OCI-LY3 (cell line): ENCODE data around the gene LDLRAD4.

Source experiments
- H2AFZ ChIP-seq: fragments of 200-600, 300-600 bp; shearing (Covaris generic); 2 replicates; pipeline ENCODE4 v1.6.0; 2014; ENCODE audit warnings: antibody characterized with exemption, low read depth, low read length
- H3K27ac ChIP-seq: fragments of 200-600, 300-600 bp; sonication (generic); 2 replicates; pipeline ENCODE4 v1.5.1; 2014; ENCODE audit warnings: mild to moderate bottlenecking, low read length, moderate library complexity, mixed read lengths
- H3K27me3 ChIP-seq: fragments of 200-600, 300-600 bp; sonication (generic); 2 replicates; pipeline ENCODE4 v1.6.1; 2014; ENCODE audit warnings: low read depth, low read length, mixed read lengths
- H3K36me3 ChIP-seq: fragments of 200-600, 300-600 bp; sonication (generic); replicated peaks from 2 replicates; pipeline ENCODE3; 2014; ENCODE audit warnings: low read depth, low read length, mixed read lengths
- H3K4me1 ChIP-seq: fragments of 300-600, 200-600 bp; sonication (generic); 2 replicates; pipeline ENCODE4 v1.6.1; 2014; ENCODE audit warnings: low read length, mixed read lengths
- H3K4me2 ChIP-seq: fragments of 200-600, 300-600 bp; sonication (generic); 2 replicates; pipeline ENCODE4 v1.6.1; 2014; ENCODE audit warnings: low read length, mixed read lengths
- H3K4me3 ChIP-seq: fragments of 300-600, 200-600 bp; sonication (generic); 2 replicates; pipeline ENCODE4 v1.5.1; 2014; ENCODE audit warnings: antibody characterized with exemption, mild to moderate bottlenecking, low read length, moderate library complexity
- H3K79me2 ChIP-seq: fragments of 300-600, 200-600 bp; shearing (Covaris generic); 2 replicates; pipeline ENCODE4 v1.6.1; 2014; ENCODE audit warnings: mild to moderate bottlenecking, low read length, mixed read lengths
- H3K9ac ChIP-seq: fragments of 300-600, 200-600 bp; shearing (Covaris generic); 2 replicates; pipeline ENCODE4 v1.6.0; 2014; ENCODE audit warnings: mild to moderate bottlenecking, low read length, moderate library complexity
- H3K9me3 ChIP-seq: fragments of 200-600, 300-600 bp; shearing (Covaris generic); 2 replicates; pipeline ENCODE4 v1.6.1; 2014; ENCODE audit warnings: low read length, mixed read lengths; ENCODE audit not compliant: insufficient read depth
- H4K20me1 ChIP-seq: fragments of 200-600, 300-600 bp; sonication (generic); 2 replicates; pipeline ENCODE4 v1.6.1; 2016; ENCODE audit warnings: low read length, mixed read lengths; ENCODE audit not compliant: insufficient read depth
- EZH2phosphoT487 ChIP-seq: fragments of 200-600 bp; shearing (Covaris generic); IDR thresholded peaks from 2 replicates; pipeline ENCODE4 v1.6.1; 2018; ENCODE audit warnings: antibody characterized with exemption, mixed run types, low read depth
- TF ChIP-seq, protein P1 (sequence below): fragments of 200-600, 300-600 bp; sonication (generic); IDR thresholded peaks from 2 replicates; pipeline ENCODE4 v1.5.1; 2014; ENCODE audit warnings: antibody characterized with exemption, low read length, low read depth

The LDLRAD4 gene

DNA sequence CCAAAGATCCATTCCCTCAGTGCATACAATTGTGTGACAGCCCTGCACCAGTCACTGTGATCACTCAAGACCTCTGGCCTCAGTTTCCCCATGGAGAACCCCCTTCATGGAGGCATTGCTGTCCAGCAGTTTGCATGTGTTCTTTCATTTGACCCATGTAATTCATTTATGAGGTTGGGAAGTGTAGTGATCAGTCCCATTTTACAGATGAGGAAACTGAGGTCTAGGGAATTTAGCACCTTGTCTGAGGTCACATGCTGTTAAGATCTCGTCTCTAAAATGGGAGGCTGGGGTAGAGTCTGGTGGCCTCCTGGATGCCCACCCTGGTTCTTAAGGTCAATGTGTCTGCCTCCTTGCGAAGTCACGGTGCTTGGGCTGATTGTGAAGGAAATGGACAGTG, 19.1 kb downstream of the LDLRAD4 start:
- no peak overlapping the region for H2AFZ ChIP-seq
- TF ChIP-seq, protein P1, sequence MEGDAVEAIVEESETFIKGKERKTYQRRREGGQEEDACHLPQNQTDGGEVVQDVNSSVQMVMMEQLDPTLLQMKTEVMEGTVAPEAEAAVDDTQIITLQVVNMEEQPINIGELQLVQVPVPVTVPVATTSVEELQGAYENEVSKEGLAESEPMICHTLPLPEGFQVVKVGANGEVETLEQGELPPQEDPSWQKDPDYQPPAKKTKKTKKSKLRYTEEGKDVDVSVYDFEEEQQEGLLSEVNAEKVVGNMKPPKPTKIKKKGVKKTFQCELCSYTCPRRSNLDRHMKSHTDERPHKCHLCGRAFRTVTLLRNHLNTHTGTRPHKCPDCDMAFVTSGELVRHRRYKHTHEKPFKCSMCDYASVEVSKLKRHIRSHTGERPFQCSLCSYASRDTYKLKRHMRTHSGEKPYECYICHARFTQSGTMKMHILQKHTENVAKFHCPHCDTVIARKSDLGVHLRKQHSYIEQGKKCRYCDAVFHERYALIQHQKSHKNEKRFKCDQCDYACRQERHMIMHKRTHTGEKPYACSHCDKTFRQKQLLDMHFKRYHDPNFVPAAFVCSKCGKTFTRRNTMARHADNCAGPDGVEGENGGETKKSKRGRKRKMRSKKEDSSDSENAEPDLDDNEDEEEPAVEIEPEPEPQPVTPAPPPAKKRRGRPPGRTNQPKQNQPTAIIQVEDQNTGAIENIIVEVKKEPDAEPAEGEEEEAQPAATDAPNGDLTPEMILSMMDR = no peak
- no peak for TF ChIP-seq EZH2phosphoT487
- H3K79me2 ChIP-seq = no peaks in the 10 kb centered on the region
- no peaks in the 10 kb centered on the region for H3K4me1 ChIP-seq
- no peak overlapping the region for H3K9ac ChIP-seq
- no peak overlapping the region for H3K27ac ChIP-seq
- H3K4me2 ChIP-seq = no peak overlapping the region
- H3K4me3 ChIP-seq = no peak overlapping the region
- H3K9me3 ChIP-seq = no peaks in the 10 kb centered on the region
- H3K27me3 ChIP-seq = peaks cover 9% of the 10 kb centered on the region; the same call in 1 of the 2 replicates
- no peaks in the 10 kb centered on the region for H4K20me1 ChIP-seq
- no peaks in the 10 kb centered on the region for H3K36me3 ChIP-seq

DNA sequence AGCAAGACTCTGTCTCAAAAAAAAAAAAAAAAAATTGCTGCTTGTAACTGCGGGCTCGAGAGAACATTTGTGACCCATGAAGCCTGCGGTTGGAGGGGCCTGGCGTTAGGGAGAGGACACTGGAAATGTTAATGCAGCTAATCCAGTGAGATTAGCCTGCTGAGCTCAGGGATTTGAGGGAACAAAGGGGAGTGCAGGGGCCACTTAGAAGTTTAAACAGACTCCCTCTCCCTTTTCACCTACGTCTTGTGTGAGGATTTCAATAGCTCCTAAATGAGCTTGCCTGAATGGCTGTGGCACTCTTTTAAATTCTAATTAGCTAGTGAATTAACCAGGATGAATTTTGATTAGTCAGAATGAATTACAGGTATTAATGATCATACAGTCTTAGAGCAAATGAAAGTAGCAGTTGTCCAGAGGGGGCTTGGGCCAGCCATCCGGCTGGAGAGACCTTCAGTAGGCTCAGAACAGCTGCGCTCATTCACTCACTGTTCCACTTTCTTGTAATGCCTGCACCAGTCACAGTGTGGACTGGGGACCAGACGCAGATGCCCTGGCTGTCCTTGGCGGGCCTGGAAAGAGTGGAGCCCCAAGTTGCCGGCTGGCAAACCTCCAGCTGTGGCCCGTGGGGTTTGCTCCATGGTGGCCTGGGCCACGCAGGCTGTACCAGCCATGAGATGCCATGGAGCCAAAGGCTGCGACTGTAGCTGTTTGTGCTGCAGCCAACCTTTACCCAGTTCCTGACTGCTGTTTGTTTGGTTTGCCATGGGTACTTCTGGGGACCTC, 20.8 kb downstream of the LDLRAD4 start:
- no peak overlapping the region for H3K9ac ChIP-seq
- no peak overlapping the region for H2AFZ ChIP-seq
- no peaks in the 10 kb centered on the region for H4K20me1 ChIP-seq
- no peak overlapping the region for H3K4me3 ChIP-seq
- peaks cover 9% of the 10 kb centered on the region; the same call in 1 of the 2 replicates for H3K27me3 ChIP-seq
- no peak overlapping the region for H3K4me2 ChIP-seq
- H3K79me2 ChIP-seq = no peaks in the 10 kb centered on the region
- no peaks in the 10 kb centered on the region for H3K36me3 ChIP-seq
- no peak overlapping the region for H3K27ac ChIP-seq
- no peak for TF ChIP-seq EZH2phosphoT487
- TF ChIP-seq, protein P1 = no peak
- H3K9me3 ChIP-seq = no peaks in the 10 kb centered on the region
- no peaks in the 10 kb centered on the region for H3K4me1 ChIP-seq

DNA sequence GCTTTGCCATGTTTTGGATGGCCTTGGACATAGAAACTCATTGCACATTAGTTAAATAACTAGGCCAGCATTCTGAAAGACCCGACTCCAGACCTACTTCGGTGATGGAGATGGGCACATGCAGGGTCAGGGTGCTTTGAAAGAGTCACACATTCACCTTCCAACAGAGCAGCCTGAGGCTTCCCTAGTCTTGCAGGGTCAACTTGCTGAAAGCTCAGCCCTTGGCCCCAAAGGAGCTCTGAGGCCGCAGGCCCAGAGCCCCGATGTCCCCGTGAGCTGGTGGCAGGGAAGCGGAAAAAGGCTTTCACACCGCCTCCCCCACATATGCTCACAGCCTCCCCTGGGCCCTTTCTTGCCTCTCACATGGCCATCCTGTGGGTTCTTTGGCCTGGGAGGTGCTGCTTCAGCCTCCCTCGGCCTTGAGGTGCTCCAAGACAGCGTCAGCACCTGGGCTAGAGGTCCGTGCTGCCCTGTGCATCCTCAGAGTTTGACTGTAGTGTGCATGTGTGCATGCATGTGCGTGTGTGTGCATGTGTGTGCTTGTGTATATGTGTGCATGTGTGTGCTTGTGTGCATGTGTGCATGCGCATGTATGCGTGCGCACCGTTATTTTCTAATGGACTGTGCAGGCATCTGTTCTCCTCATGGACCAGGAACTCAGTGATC, 21.6 kb downstream of the LDLRAD4 start:
- peaks cover 9% of the 10 kb centered on the region; the same call in 1 of the 2 replicates for H3K27me3 ChIP-seq
- H4K20me1 ChIP-seq = no peaks in the 10 kb centered on the region
- H3K79me2 ChIP-seq = no peaks in the 10 kb centered on the region
- H3K4me2 ChIP-seq = no peak overlapping the region
- no peaks in the 10 kb centered on the region for H3K36me3 ChIP-seq
- H3K4me3 ChIP-seq = no peak overlapping the region
- no peak overlapping the region for H3K27ac ChIP-seq
- TF ChIP-seq EZH2phosphoT487 = no peak
- TF ChIP-seq, protein P1 = no peak
- H3K9me3 ChIP-seq = no peaks in the 10 kb centered on the region
- no peak overlapping the region for H3K9ac ChIP-seq
- H2AFZ ChIP-seq = no peak overlapping the region
- H3K4me1 ChIP-seq = no peaks in the 10 kb centered on the region

DNA sequence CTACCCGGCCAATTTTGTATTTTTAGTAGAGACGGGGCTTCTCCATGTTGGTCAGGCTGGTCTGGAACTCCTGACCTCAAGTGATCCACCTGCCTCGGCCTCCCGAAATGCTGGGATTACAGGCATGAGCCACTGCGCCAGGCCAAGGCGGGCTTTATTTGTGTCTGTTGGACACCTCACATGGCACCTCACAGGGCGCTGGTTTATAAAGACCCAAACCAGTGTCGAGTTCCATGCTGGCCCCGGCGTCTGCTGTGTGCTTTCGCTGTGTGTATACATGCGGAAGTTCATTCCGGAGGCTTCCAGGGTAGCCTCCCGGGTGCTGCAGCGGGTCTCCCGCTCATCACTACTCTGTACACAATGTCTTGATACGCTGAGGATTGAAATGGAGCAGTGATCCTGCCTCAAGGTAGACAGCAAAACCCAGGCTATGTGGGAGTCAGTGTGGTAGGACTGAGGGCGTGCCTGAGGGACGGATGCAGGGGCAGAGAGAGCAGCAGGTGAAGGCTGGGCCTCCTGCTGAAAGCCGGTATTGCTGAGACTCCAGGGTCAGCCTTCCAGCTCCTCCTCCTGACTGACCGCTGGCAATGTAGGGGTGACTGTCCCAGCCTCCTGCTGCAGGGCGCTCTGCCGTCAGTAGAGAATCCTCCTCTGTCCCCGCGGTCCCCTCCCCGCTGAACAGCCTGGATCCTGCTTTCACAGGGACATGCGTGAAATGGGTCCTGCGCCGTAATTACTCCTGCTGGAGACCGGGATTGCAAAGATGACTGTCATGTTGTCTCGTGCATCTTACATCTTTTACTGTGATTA, 22.7 kb downstream of the LDLRAD4 start:
- Histone ChIP-seq H3K79me2 (no peaks in the 10 kb centered on the region), H2AFZ (no peak overlapping the region), H3K9me3 (no peaks in the 10 kb centered on the region), H3K4me3 (no peak overlapping the region), H3K4me1 (no peaks in the 10 kb centered on the region), H3K4me2 (no peak overlapping the region), H3K27ac (no peak overlapping the region), H3K9ac (no peak overlapping the region), H3K27me3 (peaks cover 9% of the 10 kb centered on the region; the same call in 1 of the 2 replicates), H4K20me1 (no peaks in the 10 kb centered on the region), H3K36me3 (no peaks in the 10 kb centered on the region)
- TF ChIP-seq EZH2phosphoT487 = no peak
- TF ChIP-seq, protein P1 = no peak
